GM19240 (cell line): Measurements from ENCODE around the gene TMEM59L.
"Not testable (repeated sequence)": the region's sequence is repeated elsewhere in the genome, so short reads cannot be mapped to it uniquely, and the experiment has no call there.

Experiments
- DNase-seq: peaks from one replicate; pipeline ENCODE4 v3.0.0; 2011; ENCODE audit warnings: low spot score; ENCODE audit not compliant: insufficient read length

The TMEM59L gene

DNA sequence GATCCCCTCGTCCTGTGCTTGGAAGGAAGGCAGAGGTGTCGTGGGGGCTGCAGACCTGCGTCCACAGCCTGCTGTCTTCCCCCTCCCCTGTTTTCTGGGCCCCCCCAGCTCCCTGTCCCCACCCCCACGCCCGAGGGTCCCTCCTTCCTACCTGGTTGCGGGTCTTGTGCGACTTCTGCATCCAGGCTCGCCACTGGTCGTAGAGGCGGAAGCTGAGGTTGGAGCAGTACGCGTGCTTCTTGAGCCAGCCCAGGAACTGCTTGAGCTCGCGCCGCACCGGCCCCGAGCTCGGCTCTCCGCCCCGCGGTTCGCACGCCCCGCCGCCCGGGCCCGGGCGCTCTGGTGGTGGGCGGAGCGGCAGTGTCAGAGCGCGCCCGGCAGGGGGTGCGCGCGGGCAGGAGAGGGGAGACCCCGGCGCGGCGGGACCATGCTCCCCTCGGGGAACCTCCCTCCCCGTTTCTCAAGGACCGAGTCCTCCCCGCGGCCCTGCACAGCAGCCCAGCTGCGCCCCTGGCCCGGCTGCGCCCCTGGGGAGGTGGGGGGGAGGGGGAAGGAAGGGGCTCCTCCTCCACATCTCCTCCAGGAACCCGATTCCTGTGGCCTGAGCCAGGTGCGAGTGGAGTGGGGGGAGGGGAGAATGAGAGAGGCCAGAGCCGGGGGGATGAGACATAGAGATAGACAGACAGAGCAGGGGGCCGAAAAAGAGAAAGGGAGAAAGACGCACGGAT lies 18.4 kb upstream of the TMEM59L start:
- DNase-seq = peak; percentile 89

DNA sequence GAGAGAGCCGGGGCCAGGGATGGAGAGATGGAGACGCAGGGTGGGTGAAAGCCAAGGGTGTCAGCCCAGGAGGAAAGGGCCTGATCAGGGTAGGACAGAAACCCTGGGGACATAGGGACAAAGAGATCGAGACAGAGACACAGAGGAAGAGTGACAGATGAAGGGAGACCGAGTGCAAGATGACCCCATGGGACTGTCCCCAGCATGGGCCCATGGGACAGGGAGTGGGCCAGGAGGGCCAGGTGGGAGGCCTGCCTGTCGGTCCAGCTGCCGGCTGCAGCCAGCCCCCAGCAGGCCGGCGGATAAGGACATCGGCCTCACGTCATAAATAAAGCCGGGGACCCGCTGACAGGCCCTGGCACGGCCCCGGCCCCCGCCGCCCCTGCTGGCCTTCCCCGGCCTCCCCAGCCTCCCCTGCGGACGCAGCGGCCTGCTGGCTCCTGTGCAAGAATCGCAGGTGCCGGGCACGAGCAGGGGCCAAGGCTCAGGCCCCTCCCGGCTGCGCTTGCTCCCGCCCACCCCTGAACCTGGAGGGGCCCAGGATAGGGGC lies 17.8 kb upstream of the TMEM59L start:
- DNase-seq = no peak

DNA sequence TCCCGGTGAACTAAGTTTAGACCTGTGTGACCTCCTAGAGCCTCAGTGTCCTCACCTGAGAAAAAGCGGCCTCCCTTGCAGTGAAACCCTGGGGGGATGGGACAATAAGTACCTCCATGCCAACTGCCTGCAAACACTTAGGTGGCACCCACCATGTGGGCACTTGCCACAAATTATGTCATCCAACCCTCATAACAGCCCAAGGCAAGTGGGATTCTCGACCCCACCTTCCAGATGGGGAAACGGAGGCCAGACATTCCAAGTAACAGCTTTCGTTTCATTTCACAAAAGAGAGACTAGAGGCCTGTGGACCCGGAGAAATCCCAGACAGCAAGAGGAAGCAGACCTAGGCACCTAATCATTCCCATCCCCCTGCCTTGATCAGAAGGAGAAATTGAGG lies 17.2 kb upstream of the TMEM59L start:
- DNase-seq = no peak

DNA sequence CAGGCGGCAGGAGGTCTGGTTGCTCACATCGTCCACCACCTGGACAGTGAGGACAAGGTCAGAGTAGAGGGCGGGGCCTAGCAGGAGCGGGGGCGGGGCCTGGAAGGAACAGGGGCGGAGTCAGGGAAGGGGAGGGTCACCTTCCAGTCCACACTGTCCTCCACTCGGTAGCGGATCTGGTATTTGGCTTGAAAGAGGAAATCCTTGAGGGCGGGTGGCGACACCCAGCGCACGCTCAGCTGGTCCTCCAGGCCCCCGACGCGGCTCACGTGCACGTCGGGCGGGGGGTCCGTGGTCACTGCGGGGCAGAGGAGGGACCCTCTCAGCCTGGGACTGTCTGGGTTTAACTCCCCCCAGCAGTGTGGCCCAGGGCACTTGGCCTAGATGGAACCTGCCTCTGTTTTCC lies 15.9 kb upstream of the TMEM59L start:
- DNase-seq = no peak

DNA sequence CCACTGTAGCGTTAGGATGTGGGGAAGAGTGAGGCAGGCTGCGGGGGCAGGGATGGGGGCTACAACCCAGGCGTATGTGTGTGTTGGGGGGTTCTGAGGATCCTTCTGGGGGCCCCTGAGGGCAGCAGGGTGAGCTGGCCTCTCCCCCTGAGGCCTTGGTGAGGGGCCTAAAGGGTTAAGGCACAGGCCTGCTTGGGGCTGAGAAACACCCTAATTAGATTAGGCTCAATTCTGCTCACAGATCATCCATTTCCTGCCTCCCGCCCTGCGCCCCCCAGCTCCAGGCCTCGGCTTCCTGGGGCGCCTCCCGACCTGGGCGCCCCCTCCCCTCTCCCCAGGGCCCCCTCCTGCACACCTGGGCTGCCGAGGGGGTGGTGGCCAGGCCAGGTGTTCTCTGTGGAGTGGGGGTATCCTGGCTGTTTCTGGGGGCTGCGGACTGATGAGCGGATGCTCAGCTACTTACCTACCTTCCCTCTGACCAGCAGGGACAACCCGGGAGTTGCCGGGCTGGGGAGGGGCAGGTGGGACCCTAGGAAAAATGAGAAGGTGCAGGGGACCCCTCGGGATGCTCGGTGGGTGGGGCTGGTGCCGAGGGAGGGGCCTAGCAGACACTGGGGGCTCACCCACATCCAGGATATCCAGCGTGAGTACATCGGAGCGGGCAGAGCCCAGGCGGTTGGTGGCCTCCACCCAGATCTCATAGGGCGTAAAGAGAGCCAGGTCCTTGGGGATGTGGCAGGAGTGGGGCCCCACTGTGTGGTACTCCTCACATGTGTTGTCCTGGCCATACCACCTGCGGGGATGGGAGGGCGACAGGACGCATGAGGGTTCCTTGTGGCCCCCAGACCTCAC lies 14.6 kb upstream of the TMEM59L start:
- no peak for DNase-seq

DNA sequence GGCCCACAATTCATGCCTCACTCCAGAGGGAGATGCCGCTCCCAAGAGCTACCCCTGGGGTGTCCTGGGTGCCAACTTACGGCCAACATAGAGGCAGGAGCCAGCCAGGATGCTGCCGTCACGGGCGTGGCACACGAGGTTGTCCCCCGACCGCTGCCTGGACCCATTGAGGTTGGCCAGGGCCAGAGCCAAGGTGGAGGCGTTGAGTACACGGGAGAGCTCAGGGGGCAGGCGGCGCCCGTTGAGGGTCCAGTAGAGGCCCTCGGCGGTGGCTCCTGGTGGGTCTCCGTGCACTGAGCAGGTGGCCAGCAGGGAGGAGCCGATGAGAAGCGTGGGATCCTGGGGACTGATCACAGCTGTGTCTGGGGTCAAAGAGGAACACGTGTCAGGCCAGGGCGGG lies 13.2 kb upstream of the TMEM59L start:
- no peak for DNase-seq

DNA sequence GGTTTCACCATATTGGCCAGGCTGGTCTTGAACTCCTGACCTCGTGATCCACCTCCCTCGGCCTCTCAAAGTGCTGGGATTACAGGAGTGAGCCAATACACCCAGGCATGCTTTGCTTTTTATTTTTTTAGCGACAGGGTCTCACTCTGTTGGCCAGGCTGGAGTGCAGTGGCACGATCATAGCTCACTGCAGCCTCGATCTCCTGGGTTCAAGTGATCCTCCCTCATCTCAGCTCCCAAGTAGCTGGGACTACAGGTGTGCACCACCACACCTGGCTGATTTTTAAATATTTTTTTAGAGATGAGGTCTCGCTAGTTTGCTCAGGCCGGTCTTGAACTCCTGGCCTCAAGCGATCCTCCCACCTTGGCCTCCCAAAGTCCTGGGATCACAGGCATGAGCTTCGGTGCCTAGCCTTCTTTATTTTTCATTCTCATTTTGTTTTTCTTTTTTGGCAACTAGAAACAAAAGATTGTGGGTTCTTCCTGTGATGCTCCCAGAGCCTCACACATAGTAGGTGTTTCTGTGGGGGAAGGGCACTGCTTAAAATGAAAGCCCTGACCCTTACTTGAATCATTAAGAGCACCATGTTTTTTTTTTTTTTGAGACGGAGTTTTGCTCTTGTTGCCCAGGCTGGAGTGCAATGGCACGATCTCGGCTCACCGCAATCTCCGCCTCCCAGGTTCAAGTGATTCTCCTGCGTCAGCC lies 11.8 kb upstream of the TMEM59L start:
- DNase-seq = not testable (repeated sequence)

DNA sequence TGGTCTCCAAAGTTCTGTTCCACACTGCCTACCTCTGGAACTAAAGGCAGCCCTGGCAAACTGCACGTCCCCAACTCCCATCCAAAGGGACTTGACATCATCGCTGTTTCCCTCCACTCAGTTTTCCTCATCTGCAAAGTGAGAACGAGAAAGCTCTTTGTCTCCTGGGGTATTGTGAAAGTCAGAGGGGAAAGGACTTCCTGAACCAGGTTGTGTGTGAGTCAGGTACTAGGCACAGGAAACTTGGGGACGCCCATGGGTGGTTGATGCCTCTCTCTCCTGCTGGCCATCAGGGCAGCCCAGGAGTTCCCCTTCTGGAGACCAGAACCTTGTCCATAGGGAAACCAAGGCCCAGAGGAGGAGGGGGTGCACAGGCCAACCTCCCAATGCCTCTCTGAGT lies 10.8 kb upstream of the TMEM59L start:
- no peak for DNase-seq

DNA sequence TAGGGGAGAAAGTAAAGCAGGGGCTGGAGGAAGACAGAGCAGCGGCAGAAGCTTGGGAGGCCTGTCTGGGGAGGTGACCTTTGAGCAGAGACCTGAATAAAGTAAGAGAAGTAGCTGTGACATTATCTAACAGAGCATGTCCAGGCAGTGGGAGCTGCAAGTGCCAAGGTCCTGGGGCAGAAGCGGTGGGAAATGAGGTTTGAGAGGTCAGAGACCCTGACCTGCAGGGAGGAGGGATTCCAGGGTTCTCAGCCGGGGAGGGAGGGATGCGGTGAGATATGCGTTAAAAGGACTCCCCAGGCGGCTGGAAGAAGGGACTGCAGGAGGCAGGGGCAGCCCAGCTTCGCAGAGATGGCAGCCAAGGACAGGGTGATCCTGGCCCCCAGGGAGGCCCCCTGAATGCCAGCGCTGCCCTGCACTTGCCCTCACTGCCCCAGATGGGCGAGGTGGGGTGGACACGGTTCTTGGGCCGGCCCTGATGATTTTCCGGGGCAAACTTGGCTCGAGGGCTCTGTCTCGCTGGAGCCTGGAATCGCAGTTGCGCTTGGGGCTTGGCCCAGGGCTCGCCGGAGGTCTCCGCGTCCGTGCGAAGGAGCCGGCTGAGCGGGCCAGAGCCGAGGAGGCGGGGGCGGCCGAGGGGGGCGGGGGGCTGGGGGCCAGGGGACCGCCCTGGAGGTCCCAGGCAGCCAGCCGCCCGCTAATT lies 9.3 kb upstream of the TMEM59L start:
- DNase-seq = no peak

DNA sequence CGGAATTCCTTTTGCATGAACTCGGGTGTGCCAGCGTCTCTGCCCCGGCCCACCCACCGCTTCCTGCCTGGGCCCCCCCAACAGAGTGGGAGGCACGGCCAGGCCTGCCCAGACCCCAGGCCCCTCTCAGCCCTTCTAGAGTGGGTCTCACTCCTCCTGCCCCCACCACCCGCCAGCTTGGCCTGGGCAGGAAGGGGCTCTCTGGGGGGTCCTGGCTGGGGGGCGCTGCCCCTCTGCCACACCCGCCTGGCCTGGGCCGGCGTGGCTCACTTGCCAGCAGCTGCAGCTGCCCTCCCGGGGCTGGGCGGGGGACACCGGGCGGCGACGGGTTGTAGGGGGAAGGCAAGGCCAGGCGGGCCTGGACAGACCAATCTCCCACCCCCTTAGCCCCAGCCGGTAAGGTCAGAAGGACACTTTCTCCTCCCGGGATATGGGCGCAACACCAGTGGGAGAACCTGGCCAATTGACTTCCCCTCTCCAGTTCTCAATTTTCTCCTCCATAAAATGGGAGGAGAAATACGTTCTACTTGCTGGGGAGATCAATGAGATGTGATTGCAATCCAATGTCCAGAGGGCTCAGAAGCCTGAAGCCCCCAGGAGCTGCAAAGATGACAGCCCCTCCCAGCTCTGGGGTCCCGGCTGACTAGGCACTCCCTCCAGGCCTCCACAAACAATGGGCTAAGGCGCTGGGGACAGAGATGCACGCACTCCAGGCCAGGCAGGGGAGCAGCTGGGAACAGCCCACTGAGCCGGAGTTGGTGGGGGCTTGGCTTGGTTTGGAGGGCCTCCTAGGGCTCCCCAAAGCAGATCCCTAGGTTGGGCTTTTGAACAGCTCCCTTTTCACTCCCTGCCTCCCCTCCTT lies 8.5 kb upstream of the TMEM59L start:
- no peak for DNase-seq

DNA sequence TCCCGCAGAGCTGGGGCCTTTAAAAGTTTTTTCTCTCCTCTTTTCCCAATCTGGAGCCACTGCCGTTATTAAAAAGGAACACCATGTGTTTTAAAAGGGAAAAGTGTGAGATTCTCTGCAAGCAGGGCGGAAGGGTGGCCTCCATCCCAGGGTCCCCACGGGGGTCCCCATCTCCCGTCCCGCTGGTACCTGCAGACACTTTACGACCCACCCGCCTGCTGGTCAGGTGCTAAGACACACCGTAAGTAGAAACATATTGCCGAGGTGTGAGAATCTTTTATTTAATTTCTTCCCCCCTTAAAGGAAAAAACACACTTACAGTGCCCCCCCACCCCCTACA lies 7.9 kb upstream of the TMEM59L start:
- no peak for DNase-seq

DNA sequence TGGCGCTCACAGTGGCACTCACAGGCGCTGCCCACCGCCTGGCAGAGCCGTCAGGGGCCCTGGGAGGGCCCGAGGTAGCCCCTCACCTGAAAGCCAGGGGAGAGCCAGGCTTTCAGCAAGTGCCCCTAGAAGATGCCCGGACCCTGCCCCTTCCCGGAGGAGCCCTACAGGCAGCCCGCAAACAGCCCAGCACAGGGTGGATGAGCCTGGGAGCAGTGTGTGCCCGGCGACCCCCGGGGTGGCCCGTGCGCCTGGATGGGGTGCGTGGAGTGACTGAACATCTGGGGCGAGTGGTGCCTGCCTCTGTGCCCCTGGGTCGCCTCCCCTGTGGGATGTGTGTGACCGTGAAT lies 7.5 kb upstream of the TMEM59L start:
- DNase-seq = no peak

DNA sequence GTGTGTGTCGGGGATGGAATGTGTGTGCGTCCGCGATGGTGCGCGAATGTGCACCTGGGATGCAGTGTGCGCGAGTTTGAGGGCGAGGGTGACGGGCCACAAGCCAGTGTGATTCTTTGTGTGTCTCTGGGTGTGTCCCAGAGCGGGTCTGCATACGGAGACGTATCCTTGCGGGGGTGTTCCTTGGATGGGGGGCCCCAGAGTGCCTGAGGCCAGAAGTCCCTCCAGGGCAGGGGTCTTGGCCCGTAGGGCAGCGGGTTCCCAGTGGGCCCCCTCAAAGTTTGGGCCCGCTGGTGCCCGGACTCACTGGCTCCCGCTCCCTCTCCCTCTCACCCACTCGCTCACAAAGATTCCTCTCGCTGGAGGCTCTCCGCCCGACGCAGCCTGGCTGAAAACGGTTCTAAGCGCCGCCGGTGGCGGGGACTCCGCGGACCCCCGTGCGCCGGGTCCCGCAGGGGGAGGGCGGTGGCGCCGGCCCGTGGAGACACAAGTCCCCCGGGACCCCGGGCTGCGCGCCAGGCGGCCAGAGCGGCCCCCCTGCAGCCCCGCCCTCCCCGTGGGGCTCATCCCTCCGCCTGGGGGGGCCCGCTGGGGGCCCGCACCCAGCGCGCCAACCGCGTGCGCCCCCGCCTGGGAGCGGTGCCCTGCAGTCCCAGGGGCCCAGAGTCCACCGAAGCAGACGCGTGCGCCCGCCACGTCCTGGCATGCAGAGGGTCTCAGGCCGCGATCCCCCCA lies 7.0 kb upstream of the TMEM59L start:
- no peak for DNase-seq

DNA sequence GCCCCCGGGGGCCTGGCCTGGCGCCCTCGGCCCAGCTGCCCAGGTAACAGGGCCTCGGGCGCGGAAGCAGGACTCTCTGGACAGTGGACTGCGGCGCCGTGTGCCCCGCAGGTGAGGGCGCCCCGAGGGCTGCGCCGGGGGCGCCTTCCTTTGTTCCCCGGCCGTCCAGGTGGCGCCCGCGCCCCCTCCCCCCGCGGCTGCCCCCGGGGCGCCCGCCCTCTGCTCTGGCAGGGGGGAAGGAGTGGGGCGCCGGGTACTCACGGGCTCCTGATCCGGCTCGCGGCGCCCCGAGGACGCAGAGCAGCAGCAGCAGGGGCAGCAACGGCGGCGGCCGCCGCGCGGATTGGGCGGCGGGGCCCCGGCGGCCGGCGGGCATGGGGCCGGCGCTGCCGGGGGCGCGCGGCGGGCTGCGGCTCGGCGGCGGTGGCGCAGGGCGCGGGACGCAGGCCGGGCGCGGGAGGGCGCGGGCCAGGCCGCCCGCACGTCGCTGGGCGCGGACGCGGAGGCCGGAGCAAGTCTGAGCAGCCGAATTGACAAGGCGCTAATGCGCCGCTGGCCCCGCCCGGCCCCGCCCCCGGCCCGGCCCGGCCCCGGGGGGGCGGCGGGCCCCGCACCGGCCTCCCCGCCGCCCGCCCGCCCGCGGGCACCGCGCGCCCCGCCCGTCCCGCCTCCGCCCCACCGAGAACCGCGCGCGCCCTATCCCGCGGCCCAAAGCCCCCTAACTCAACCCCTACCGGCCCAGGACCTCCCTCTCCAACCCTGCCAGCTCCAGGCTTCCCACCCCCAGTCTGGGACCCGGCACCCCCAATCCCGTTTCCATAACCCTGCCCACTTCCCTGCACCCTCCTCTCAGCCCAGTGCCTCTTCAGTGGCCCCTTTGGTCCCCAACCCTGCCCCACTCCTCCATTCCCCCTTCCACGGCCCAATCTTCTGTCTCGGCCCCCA lies 6.1 kb upstream of the TMEM59L start, which contains the start of gene CRLF1:
Gene CRLF1 (minus strand): TSS at position 519 of the 945 bp plus-strand sequence. CDS start 143 bp downstream, at position 376.
- no peak for DNase-seq

DNA sequence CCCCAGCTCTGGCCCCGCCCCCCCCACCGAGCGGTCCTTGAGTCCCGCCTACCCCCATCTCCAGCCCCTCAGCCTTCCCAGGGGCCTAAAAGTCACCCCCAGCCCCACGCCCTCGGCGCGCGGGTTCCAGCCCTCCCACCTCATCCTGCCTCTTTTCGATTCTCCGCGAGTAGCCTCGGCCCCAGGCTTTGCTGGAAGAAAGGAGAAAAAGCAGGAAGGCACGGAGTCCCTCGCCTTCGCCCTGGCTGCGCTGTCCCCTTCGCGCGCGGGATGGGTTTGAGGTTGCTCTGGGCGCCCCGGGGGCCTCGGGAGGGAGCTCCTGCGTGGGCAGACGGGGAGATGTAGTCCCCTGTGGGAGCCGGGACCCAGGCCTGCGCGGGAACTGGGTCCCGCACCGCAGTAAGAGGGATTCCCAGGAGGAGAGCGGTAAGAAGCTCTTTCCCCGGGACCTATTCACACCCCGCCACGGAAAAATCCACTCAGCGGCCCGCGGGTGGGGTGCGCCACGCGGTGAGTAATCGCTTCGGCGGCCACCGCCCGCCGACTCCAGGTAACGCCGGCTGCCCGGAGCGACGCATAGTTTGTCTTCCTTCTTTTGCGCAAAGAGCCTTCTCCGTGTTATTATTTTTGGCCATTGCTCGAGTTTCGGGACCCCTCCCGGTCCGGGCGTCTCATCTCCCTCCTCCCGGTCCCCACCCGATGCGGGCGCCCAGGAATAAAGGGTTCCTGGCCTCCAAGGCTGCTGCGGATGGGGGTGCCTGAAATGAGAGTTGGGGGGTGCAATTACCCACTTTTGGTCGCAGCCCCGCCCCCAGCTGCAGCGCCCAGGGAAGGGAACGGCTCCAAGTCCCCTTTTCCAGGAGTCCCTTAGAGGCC lies 5.2 kb upstream of the TMEM59L start:
- DNase-seq = no peak

DNA sequence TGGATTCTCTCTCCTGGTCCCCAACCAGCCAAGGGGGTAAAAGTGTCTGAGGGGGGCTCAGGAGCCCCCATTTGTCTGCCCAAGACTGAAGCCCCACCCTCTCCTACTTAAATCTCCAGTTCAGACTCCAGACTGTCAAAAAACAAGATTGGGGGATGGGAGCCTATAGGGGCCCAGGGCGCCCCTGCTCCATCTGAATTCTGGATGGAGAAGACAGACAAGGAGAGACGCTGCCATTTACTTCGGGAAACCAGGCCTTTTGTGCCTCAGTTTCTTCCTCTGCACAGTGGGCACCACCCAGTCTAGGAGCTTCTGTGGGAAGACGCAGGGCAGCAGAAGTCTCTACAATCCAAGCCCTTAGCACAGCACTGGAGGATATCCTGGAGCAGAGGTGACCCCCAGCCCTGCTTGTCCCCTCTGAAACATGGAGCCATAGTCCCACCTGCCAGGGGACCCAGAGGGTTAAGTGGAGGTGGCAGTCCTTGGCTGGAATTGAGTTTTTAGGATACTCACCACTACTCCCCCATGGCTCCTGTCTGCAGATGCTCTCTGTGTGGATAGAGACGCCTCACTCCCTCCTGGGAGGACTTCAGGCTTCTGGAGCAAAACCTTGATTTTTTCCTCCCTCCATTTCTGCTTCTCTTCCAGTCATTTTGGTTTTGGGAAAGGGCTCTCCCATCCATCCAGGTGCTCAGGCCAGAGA lies 4.4 kb upstream of the TMEM59L start:
- DNase-seq = no peak
